T-helper 1 cell (primary cell): ENCODE results near the gene TREML2.
"Not testable (repeated sequence)": the region's sequence is repeated elsewhere in the genome, so short reads cannot be mapped to it uniquely, and the experiment has no call there.

Source experiments
- DNase-seq, 5 donors: peaks; one replicate each; pipeline ENCODE4 v3.0.0-alpha.2; 2012 to 2020

The TREML2 gene

DNA sequence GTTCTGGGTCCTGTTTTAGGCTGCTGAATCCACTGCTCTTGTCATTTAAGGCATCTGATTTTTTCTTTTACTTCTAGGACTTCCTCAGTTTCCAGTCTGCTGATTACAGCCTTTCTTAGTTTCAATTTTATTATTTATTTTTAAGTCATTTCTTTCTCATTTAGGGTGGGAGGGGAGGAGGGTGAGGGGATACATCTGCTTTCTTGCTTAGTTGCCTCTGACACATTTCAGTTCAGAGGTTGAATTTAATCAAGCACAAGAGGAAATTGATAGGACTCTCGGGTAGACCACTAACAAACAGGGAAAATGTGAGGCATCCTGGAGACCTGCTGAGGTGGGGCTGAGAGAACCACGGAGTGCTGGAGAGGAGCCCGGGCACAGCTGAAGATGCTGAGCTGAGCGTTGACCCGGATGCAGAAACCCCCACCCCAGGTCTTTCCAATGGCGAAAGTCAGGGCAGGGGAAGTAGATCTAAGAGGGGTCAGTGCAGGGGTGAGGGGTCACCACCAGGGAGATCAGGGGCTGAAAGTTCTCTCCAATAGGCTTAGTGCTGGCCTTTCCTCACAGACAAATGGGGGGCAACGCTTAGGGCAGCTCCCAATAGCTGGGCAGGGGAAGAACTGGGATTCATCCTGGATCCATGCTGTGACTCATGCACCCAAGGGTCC lies 7.6 kb upstream of the TREML2 start:
- no peak for DNase-seq

DNA sequence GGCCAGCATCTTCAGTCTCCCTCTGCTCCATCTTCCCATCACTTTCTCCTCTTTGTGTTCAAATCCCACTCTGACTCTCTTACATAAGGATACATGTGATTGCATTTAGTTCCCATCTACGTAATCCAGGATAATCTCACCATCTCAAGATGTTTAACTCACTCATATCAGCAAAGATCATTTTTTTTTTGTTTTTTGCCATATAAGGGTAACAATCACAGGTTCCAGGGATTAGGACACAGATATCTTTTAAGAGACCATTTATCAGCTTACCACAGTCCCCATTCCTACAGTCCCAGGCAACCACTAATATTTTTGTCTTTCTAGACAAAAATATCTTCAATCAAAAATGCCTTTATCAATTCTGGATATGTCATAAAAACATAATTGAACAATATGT lies 3.2 kb upstream of the TREML2 start:
- DNase-seq, result no peak

DNA sequence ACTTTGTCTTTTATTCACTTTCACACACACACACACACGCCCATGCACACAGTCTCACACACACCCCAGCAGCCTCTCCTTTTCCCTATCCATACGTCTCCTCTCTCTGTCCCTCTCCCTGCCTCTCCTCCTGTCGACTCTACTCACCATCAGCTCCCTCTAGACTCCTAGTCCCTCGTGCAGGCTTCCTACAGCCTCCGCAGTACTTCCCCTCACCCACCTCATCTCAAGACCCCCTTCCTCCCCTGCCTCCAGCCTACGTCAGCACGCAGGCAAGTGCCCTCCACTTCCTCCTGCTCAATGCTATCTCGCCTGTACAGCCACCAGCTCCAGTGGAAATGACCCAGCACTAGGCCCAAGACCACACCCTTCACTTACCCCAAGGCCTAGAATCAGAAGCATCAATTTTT lies 820 bp upstream of the TREML2 start:
- no peak for DNase-seq

DNA sequence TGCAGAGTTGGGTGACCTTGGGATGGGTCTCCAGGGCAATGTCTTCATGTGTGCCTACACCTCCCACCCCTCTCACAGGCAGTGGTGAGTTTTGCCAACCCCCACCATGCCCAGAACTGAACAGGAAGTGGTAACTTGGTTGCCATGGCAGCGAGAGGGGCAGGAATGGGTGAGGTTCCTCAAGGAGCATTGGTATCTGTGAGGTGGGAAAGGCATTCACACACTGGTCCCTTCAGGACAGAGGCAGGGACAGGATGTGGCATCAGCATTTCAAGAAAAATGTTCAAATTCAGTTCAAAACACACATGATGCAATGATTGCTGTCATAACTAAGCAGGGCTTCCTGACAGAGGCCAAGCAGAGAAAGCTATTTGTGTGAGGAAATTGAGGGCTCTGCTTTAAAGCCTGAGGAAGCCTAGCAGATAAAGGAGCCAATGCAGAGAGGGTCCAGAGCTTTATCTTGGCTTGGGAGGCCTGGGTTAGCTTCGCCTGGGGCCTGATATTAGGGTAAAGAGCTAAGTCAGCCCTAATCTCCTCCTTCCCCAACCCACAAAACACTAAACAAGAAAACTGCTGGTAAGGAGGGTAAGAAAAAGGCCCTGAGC lies 551 bp downstream of the TREML2 start:
- DNase-seq, result peak in 3 of 5 donors; percentile 18 to 94 (median 48)

DNA sequence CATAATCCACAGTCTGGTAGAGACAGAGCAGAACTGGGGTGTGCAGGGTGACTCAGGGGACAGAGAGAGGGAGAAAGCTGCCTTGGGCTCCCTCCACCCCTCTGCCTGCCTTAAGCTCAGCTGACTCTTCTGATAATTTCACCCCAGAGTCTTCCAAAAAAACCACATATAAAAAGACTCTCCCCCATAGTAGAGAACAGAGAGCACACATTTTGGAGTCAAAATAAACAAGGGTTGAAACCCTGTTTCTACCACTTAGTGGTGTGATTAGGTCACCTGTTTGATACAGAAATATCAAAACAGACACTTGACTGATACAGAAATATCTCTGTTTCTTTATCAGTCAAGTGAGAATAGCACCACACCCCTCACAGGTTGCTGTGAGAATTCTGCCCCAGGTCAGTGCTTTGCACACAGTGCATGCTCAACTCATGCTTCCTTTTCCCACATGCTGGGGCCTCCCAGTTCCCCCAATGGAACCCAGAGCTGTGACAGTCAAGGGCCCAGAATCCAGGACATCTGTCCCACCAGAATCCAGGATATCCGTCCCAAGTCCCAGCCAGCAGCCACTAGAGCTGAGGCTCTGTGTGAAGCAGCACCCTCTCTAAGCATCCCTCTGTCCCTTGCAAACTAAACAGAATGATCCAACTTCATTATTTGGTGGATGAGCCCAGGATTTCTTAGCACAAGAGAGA lies 1.2 kb downstream of the TREML2 start:
- peak in 1 of 5 donors; percentile 73 for DNase-seq

DNA sequence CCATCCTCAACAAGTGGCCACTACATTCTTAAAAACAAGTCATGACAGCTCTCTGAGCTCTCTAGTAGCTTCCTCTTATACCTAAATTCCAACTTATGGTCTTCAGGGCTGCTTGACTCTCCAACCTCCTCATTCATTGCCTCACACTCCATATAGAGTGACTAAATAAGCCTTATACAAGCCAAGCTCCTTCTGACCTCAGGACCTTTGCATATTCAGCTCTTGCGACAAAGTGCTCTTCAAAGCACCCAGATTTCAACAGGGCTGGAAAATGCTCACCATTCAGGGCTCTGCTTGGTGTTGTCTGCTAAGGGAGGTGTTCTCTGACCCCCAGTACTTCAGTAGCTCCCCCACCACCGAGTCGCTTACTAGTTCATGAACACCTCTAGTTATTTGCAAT lies 3.7 kb downstream of the TREML2 start:
- no peak for DNase-seq

DNA sequence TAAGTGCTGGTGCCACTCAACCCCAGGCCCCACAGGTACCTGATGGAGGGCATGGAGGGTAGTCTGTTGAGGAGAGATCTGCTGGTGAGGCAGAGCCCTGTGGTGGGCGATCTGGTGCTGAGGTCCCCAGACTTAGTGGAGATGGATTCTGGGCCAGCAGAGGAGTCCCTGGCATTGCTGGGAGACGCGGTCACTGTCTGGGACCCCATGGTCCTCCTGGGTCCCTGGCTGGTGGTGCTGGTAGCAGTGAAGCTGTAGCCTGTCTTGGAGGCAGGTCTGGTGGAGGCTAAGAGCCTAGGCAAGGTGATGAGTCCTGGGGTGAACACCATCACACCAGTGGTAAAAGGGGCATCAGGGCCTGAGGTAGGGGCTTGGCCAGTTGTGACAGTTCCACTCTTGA lies 6.6 kb downstream of the TREML2 start:
- no peak for DNase-seq

DNA sequence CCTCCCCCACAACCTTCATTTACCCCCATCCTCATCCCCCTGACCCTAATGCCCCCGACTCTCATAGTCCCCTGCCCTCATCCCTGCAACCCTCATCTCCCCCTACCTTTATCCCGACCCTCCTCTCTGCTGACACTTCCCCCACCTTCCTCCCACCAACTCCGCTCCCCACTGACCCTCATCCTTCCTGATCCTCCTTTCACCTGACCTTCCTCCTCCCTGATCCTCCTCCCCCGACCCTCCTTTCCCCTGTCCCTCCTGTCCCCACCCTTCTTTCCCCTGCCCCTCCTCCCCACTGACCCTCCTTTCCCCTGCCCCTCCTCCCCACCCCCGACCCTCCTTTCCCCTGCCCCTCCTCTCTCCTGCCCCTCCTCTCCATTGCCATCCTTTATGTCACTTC lies 7.1 kb downstream of the TREML2 start:
- no peak for DNase-seq

DNA sequence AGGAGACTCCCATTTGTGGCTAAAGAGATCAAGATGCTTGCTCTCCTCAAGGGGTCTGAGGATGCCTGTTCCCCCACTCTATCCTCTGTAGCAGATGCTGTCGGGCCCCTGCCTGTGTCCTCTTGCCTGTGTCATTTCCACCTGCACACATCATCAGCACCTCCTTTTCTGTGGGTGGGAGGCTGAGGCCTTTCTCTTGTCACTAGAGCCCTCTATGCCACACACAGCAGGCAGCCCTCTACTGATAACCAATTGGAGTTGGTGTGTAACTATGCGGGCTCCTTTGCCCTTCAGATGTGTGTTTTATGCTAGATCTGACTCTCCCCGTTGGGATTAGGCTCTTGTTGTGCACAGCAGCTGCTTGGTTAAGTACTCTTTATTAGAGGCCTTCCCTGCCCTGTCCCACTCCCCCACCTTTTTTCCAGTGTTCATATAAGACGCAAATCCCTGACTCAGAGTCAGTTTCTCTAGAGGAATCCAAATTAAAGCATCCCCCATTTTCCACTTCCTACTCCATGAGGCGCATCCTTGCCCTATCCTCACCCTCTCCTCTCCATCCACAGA lies 7.7 kb downstream of the TREML2 start:
- no peak for DNase-seq

DNA sequence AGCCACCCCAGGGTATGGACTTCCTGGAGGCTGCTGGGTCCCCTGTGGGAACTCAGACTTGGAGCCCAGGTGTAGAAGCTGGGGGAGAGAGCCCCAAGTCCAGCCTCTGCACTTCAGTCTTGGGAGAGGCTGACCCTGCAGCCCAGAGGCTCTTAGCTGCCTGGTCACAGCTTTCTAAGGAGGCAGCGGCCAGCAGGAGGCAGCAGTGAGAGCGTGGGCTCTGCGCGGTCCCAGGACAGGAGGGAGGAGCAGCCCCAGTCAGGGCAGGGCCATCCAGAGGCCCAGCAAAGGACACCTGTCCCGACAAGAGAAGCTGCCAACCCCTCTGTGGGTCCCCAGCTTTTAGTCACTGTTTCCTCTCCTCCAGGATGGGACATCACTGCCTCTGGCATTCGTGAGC lies 9.4 kb downstream of the TREML2 start:
- DNase-seq, result peak in 2 of 5 donors; percentile 17 to 56

DNA sequence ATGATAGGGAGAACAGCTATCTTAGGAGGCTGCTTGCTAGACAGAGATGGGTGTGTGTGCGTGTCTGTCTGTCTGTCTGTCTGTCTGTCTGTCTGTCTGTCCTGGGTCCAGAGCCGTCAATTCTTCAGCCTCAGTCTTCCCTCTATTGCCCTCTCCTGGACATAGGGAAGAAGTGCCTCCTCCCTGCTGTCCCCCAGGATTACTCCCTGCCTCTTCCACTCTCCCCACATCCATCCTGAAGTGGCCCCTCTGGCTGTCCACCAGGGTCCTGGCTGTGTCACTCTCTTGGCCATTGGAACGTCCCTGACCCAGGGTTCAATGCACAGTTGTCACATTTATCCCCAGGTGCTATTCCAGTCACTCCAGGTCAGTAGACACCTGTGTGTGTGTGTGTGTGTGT lies 10.2 kb downstream of the TREML2 start:
- no peak for DNase-seq

DNA sequence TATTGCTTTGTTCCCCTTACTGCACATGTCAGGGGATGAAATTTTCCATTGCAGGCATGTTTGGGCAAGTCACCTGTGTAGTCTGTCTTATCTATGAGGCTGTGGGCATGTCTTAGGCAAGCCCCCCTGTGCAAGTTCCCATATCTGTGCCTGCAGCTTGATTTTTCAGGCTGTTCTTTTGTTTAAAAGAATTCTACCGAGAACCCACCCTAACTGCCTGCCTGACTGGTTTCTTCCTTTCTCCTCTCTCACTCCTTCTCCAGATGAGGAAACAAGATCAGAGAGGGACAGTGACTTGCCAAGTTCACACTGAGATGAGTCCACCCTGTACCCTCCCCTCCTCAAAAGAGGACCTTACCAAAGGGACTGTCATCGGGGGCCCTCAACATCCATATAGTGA lies 11.0 kb downstream of the TREML2 start:
- no peak for DNase-seq

DNA sequence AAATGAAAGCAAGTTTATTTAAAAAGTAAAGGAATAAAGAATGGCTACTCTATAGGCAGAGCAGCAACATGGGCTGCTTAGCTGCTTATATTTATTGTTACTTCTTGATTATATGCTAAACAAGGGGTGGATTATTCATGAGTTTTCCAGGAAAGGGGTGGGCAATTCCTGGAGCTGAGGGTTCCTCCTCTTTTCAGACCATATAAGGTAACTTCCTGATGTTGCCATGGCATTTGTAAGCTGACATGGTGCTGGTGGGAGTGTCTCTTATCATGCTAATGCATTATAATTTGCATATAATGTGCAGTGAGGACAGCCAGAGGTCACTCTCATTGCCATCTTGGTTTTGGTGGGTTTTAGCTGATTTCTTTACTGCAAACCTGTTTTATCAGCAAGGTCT lies 11.9 kb downstream of the TREML2 start:
- DNase-seq, result not testable (repeated sequence)

DNA sequence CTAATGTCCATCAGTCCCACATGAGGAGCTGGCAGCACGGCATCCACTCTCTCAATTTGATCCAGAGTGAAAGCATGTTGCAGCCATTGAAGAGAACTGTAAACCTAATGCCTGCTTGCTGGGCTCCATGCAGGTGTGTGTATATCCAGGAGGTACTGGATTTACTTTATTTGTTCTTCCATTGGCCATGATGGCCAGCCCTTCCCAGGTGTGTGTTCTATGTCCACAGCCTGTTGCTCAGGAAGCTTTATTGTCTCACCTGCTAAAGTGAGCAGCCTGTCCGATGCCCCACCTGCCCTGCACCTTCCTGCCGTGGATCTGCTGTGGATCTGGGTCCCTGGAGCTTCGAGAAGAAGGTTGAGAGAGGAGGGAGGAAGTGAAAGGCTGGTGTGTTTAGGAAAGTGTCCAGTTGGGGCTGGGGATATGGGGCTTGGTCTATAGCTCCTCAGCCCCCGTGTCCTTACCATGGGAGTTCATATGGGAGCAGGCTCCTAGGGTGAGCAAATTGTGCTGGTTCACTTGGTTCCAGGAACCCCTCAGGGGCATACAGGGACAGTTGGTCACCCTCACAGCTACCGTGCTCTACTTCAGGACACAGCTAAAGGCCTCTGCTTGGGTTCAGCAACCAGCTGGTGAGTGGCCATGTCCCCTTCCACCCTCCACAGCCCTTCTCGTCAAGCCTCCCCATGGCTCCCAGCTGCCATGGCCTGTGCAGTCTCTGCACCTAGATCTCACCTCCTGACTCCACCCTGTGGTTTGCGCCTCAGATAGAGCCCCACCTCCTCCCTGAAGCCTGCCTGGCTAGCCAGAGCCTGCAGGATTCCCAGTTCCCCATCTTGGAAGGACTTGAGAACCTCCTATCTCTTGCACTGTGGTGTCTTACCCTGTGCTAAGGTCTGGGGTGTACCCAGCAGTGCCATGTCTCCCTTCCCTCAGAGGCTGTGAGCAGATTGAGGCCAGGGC lies 12.7 kb downstream of the TREML2 start:
- DNase-seq, result no peak

DNA sequence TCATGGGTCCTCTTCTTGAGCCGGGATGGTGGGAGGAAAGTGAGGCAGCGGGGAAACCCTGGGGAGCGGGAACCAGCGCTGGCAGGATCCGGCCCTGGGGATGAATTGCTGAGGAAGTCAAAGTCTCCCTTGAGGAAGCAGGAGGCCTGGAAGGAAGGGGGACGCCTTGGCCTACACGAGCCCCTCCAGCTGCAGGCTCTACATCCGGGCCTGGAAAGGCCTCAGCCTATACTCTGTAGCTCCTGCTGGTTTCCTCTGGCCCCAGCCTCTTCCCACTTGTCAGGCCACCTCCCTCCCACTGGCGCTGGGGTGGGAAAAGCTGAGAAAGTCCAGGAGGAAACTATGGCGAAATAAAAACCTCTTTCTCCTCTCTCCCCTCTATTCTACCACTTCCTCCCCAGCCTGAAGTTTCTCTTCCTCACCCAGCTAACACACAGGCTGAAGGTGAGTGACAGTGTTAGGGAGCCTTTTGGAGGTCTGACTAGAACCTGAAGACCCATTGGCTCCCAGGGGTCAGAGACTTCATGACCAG lies 14.9 kb downstream of the TREML2 start:
- no peak for DNase-seq

DNA sequence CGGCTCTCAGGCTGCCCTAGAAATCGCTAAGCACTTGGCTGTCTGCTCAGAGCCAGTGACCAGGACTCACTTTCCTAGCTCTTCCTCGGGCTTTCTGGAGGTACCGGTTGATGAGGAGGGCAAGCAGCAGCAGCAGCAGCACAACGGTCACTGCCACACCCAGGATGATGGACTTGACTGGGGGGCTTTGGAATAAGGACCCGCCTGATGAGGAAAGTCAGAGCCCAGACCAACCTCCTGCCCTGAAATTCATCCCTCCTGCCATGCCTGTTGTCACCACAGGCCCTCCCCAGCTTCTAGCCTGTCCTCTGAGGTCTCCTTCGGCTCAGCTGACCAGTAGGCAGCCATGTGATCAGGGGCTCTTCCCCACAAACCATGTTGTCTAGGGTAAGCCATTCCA lies 16.2 kb downstream of the TREML2 start:
- no peak for DNase-seq

DNA sequence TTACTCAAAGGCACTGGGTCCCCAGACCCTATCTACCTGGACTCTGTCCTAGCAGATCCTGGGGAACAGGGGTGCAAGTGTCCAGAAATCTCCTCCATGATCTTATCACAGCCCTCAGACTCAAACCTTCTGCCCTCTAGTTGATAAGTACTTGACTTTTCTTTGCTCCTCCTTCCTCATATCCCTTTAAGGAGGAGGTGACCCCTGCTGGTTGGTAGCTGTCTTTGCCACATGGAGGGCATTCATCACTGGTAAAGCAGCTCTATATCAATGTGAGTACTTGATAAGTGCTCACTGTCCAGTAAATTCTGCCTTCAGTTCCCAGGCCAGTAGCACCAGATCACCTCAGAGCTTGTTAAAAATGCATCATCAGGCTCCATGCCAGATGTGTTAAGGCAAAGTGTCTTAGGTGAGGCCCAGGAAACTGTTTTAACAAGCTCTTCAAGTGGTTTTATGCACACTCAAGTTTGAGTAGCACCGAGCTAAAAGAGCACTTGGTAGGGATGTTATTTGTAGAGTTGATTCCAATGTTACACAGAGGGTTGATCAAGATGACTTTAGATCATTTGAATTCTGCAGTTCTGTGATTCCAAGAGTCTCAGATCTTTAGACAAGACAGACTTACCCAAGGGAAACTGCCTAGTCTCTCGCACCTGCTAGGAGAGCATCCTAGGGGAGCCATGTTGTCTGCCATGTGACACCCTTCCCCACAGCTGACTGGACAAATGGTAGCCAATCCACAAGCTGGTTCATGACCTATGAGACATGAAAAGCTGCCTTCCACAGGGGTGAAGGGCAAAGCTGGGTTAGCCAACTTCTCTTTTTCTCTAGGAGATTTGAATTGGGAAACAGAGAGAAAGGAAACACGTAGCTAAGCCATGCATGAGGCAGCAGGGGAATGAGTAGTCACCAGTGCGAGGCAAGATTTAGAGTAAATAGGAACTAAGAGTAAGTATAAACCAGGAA lies 18.6 kb downstream of the TREML2 start:
- peak in 3 of 5 donors; percentile 29 to 77 (median 45) for DNase-seq

DNA sequence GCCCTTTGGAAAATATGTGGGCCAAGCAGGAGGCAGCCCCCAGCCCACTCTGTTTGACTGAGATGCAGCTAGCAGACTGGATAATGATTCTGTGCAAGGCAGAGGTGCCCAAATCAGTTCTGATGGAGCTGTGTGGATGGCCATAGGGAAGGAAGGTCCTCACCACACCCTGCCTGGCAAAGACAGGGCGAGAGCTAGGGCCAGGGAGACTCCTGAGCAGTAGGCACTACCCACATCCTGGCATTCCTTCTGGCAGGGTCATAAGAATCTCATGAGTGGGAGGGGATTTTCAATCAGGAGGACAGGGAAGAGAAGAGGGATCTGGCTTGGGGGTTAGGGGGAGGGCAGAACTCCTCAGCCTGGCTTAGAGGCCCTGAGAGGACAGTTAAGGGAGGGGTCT lies 19.4 kb downstream of the TREML2 start:
- DNase-seq, result no peak

DNA sequence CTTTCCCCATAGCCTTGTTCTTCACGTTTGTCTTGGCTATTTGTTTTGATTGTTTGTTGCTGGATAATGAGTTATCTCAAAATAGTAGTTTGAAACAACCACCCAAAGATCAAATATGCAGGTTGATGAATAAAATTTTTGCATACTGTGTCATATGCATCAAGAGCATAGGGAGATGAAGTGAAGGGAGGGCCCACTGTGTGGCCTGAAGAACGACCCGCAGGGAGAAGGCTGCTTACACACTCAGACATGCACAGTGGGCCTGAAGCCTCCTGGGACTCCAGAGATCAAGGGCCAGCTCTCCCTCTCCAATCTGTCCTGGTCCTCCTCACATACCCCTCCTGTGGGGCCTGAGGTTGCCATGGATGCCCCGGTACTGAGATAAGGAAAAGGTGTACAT lies 21.8 kb downstream of the TREML2 start:
- DNase-seq, result no peak

DNA sequence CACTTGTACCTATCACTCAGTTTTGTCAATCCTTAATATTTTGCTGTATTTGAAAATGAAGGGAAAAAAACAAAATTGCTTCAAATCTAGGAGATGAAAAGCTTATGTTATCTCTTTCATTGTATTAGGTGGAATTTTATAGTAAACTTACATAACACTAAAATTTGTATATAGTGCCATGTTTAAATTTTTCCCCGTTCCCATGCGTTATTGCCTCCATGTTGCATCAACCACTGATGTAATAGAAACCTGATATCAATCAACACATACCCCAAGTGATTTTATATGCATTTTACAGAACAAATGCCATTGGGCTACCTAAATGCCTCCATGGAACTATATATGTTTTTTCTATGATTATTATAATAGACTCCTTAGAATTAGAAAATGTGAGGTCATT lies 23.3 kb downstream of the TREML2 start:
- no peak for DNase-seq

DNA sequence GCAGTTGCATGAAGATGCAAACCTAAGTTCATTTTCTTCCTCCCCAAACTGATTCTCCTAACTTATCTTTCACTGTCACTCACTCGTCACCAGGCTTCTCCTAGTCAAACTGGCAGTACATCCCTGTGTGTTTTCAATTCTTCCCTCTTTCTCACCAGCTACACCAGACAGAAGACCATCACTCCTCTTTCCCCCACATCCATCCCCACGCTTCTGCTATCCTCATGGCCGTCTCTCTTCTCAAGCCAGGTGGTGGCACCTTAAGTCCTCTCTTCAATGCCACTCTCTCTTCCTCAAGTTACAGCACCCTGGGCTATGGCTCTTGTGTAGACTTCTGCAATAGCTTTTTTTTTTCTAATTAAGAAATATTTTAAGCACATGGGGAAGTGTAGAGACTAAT lies 23.7 kb downstream of the TREML2 start:
- DNase-seq, result no peak
